CD1c-positive myeloid dendritic cell (primary cell): ENCODE results near the gene C12orf57.
A peak's percentile ranks its signal among the peaks of the same experiment; 100 is the strongest.
"Not testable (repeated sequence)": the region's sequence is repeated elsewhere in the genome, so short reads cannot be mapped to it uniquely, and the experiment has no call there.

Experiments used
- DNase-seq: peaks from one replicate; pipeline ENCODE4 v3.0.0-alpha.2; 2016; ENCODE audit errors: extremely low spot score

Gene C12orf57, protein sequence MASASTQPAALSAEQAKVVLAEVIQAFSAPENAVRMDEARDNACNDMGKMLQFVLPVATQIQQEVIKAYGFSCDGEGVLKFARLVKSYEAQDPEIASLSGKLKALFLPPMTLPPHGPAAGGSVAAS

DNA sequence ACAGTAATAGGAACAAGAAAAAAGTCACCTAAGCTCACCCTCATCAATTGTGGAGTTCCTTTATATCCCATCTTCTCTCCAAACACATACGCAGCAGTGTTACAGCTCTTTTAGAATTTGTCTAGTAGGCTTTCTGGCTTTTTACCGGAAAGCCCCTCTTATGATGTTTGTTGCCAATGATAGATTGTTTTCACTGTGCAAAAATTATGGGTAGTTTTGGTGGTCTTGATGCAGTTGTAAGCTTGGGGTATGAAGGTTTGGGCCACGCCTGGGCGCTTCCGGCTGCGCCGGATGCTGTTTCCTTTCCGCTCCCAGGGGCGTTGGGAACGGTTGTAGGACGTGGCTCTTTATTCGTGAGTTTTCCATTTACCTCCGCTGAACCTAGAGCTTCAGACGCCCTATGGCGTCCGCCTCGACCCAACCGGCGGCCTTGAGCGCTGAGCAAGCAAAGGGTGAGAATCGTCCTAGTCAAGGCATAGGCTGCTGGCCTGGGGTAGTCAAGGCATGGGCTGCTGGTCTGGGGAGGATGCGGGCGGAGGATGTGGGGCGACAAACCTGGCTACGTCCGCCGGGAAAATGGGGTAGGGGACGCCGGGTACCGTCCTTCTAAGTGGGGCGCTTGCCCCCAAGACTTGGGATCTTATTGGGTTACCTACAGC is at the start of gene C12orf57, which contains the start of gene RNU7-1:
C12orf57 (plus strand) TSS at position 301 of the 659 bp plus-strand sequence; CDS start at position 401, 100 bp downstream.
RNU7-1 (plus strand) TSS at position 95 of the 659 bp plus-strand sequence.
- DNase-seq, result peak; percentile 92

DNA sequence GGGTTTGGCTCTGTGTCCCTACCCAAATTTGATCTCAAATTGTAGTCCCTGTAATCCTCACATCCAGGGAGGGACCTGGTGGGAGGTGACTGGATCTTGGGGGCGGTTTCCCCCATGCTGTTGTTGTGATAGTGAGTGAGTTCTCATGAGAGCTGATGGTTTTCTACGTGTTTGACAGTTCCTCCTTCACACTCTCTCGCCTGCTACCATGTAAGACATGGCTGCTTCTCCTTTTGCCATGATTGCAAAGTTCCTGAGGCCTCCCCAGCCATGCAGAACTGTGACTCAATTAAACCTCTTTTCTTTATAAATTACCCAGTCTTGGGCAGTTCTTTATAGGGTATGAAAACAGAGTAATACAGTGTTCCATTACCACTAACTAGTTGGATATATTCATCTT is 49.5 kb upstream of the C12orf57 start:
- peak; percentile 47 for DNase-seq

DNA sequence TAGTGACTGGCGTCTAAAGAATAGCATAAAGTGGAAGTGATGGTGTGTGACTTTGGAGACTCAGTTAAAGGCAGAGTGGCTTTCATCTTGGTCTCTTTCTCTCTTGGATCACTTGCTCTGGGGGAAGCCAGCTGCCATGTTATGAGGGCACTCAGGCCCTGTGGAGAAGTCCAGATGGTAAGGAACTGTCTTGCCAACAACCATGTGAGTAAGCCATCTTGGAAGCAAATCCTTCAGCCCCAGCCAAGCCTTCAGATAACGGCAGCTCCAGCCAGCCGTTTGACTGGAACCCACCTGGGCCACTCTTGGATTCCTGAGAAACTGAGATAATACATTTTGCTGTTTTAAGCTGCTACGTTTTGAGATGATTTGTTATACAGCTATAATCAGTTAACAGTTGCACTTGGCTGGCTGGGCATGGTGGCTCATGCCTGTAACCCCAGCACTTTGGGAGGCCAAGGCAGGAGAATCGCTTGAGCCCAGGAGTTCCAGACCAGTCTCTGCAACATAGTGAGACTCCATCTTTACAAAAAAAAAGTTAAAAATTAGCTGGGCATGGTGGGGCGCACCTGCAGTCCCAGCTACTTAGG is 46.9 kb upstream of the C12orf57 start:
- DNase-seq, result no peak

DNA sequence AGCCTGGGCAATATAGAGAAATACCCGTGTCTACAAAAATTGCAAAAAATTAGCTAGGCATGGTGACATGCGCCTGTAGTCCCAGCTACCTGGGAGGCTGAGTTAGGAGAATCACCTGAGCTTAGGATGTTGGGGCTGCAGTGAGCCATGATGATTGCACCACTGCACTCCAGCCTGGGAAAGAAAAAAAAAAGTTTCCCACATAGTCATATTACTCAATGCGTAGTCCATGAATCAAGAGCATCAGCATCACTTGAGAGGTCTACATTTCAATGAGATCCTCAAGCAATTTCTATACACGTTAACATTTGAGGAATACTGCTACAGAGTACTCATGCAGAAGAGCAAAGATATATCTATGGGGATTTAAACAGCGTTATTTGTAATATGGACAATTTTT is 44.4 kb upstream of the C12orf57 start:
- DNase-seq, result peak; percentile 36

DNA sequence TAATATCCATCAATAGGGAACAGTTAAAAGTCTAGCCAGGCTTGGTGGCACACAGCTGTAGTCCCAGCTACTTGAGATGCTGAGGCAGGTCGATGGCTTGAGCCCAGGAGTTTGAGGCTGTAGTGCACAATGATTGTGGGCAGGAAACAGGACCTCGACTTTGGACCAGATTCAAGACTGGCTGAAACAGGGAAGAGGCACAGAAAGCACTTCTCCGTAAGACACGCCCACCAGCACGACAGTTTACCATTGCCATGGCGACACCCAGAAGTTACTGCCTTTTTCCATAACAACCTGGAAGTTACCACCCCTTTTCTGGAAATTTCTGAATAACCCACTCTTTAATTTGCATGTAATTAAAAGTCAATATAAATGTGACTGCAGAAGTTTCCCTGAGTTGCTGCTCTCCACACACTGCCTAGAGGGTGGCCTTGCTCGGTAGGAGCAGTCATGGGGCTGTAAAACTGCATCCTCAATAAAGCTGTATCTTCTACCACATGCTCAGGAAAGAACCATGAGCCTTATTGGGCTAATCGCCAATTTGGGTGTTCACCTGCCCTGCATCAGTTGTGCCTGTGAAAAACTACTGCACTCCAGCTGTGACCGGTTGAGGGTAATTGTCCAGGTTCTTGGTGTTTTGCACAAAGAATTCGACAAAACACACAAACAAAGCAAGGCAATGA is 43.8 kb upstream of the C12orf57 start:
- DNase-seq, result peak; percentile 93

DNA sequence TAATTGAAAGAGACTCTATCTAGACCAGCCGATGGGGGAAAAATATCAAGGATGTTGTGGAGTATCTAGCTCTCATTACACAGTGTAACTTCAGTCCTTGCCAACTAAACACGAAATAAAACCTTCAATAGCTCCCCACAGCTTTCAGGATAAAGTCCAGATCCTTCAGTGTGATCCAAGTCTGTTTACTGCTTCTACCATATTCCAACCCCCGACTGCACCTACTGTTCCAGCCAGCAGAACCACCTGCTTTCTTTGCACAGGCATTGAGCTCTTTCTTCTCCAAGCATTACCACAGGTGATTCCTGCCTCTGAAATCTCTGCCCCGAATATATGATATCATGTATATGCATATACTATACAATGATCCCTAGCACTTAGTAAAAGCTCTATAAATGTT is 41.4 kb upstream of the C12orf57 start:
- no peak for DNase-seq

DNA sequence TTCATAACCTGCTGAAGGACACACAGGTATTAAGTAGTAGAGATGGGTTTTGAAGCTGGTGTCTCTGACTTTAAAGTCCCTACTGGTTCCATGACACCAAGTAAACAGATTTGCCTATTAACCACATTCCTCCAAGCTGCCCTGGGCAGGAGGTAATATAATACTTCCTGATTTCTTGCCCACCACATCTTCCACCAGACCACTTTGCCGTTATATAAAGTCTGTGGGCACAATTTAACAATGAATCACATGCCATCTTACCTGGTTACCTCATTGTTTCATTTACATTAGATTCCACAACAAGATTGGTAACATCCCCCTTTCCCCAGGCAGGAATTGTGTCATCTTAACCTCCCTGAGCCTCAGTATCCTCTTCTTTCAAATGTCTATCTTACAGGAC is 40.1 kb upstream of the C12orf57 start:
- peak; percentile 15 for DNase-seq

DNA sequence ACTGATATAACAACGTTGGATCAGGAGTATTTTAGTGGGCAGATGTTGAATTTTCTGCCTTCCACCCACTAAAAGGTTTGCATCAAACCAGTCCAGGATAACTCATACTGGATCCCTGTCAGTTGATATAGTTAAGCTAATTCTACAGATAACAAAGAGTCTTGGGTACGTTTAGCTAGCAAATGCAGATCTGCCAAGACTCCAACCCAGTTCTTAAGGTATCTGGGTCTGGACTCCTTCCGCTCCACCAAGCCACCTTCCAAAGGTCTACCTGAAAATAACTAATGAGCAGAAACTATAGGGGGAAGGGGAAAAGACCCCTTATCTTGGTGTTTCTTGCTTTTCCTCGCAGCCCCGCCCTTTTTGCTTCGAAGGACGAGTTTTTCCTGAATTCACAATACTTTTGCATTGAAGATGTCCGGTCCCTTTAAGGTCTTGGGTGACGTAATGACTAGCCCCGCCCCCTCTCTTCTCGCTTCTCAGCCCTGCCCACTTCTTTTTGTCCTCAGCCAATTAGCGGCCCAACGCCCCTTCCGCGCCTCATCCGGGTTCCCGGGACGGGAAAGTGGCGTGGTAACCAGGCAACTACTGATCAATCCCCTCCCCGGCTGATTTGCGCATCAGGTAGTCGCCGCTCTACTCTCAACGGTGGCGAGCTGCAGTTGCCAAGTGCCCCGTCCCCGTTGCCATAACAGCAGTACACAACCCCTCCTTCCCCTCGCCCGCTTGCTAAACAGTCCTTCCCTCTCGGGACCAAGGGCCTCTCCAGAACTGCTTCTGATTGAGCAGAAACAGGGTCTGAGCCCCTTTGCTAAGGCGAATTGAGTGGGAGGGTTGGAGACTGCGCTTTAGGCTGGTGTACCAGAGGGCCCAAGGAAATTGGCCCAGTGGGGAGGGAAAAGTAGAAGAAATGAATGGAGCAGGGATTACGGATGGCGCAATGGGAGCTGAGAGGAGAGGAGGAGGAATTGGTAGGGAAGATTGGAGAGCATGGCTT is 39.2 kb upstream of the C12orf57 start, which contains the start of gene LRRC23:
LRRC23 (plus strand) TSS at position 543 of the 997 bp plus-strand sequence. CDS start 812 bp downstream, outside the sequence.
- DNase-seq, result peak; percentile 98

DNA sequence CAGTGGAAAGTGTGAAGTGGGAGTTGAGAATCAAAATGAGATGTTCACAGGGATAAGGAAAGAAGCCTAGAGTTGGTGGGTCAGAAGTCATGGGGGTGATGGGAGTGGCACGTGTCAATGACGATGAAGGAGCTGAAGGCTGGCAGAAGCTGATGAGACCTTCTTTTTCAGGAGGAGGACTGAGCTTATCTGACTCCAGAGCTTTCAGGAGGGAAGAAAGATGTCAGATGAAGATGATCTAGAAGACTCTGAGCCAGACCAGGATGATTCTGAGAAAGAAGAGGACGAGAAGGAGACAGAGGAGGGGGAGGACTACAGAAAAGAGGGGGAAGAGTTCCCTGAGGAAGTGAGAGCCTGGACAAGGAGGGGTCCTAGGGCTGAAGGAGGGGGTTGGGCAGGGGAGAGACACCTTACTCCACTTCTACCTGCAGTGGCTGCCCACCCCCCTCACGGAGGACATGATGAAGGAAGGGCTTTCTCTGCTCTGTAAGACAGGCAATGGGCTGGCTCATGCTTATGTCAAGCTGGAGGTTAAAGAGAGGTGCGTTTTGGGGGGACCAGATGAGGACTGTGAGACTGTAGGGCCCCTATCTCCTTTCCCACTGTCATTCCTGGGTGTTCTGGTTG is 38.3 kb upstream of the C12orf57 start:
- no peak for DNase-seq

DNA sequence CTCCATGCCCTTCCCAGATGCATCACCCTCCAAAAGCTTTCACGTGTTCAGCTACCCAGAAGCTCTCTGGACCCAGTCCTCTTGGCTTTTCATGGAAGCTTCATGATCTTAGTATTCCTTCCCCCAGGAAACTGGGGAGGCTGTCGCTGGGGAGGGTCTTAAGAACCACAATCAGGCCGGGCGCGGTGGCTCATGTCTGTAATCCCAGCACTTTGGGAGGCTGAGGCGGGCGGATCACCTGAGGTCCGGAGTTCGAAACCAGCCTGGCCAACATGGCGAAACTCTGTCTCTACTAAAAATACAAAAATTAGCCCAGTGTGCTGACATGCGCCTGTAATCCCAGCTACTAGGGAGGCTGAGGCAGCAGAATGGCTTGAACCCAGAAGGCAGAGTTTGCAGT is 35.7 kb upstream of the C12orf57 start:
- DNase-seq, result not testable (repeated sequence)

DNA sequence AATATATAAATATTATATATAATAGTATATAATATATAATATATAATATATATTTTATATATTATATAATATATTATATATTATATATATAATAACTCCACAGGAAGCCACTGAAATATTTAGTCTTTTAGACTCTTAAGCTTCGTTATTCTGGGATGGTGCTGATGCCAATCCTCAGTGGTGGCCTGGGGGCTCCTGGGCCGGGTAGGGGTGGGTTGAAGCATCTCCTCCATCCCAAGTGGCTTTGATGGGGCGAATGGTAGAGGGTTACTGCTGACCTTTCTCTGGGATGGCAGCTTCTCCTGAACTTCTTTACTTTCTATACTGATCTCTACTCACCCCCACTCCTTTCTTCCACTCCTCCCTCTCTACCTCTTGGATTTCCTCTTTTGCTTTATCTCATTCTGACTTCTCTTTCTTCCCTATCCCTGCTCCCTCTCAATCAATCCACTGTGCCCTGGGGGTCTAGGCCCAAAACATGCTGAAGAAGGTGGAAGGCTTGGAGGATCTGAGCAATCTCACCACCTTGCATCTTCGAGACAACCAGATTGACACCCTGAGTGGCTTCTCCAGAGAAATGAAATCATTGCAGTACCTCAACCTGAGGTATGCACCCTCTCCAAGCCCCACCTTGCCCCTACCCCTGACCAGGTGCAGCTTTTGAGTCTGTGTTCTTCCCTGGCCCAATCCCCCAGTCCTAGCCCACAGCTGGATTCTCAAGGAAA is 34.2 kb upstream of the C12orf57 start:
- no peak for DNase-seq

DNA sequence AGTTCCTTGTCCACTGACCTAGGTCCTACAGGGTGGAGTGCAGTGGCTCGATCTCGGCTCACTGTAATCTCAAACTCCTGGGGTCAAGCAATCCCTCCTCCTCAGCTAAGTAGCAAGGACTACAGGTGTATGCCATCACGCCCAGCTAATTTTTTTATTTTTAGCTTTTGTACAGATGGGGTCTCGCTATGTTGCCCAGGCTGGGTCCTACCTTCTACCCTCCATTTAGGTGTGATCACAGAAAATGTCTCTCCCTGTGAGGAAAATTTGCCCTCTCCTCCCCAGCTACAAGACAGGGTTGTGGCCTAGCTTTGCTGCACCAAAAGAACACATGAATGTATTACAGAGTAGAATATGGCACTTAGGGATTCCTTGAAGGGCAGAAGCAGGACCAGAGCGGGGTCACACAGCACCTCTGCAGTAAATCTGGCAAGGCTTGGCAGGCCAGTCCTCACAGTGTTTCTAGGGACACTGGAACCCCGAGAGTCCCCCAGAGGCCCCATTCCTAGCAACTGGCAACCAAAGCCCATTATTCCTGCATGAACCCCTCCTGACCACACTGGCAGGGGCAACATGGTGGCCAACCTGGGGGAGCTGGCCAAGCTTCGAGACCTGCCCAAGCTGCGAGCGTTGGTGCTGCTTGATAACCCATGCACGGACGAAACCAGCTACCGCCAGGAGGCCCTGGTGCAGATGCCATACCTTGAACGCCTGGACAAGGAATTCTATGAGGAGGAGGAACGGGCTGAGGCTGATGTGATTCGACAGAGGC is 31.5 kb upstream of the C12orf57 start:
- DNase-seq, result no peak

DNA sequence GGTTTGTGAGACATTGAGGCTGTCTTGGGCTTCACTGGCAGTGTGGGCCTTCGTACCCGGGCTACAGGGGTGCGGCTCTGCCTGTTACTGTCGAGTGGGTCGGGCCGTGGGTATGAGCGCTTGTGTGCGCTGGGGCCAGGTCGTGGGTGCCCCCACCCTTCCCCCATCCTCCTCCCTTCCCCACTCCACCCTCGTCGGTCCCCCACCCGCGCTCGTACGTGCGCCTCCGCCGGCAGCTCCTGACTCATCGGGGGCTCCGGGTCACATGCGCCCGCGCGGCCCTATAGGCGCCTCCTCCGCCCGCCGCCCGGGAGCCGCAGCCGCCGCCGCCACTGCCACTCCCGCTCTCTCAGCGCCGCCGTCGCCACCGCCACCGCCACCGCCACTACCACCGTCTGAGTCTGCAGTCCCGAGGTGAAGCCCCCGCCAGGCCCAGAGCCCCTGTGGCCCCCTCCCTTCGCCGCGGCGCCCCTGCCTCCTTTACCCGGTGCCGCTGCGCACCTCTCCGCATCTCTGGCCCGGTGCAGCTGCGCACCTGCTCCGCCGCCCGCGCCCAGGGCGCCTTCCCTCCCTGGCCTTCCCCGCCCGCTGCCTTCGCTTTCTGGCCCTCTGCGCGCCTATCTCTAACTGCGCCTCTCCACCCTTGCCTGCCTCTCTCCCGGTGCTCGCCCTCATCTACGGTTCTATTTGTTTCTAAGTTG is 29.4 kb upstream of the C12orf57 start, which contains the start of gene ENO2:
ENO2 (plus strand) TSS at position 335 of the 701 bp plus-strand sequence. CDS start 1,253 bp downstream, outside the sequence.
- peak; percentile 77 for DNase-seq

DNA sequence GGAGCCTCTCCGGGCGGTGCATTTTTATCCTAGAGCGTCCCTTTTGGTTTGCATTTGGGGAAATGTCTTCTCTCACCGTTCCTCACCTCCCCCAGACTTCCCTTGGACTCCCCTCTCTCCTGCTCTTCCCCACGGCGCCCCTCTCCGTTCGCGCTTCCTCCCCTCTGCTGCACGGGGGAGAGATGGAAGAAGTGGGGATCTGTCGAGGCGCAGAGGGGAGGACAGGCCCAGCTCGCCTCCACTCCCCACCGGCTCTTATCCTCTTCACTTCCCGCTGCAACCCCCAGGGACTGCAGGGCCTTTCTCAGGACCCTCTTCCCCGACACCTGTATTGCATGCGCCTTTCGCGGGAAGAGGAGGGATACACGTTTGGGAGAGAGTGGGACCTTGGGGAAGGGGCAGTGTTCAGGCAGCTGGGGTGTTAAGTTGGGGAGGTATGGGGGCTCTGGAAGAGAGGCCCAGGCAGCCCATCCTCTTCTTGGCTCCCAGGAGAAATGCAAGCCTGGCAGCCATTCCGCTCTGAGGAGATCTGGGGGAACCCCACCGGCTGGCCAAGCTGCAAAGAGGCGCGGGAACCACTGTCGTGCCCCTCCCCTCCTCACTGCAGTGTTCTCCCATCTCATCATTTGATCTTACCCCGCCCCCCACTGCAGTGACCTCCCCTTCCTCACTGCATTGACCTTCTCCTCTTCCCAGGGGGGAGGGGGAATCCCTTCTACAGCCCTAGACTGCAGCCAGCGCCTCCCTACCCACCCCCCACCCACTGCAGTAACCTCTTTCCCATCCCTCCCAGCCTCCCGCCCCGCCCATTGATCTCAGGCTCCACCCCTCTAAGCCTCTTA is 28.7 kb upstream of the C12orf57 start:
- DNase-seq, result no peak

DNA sequence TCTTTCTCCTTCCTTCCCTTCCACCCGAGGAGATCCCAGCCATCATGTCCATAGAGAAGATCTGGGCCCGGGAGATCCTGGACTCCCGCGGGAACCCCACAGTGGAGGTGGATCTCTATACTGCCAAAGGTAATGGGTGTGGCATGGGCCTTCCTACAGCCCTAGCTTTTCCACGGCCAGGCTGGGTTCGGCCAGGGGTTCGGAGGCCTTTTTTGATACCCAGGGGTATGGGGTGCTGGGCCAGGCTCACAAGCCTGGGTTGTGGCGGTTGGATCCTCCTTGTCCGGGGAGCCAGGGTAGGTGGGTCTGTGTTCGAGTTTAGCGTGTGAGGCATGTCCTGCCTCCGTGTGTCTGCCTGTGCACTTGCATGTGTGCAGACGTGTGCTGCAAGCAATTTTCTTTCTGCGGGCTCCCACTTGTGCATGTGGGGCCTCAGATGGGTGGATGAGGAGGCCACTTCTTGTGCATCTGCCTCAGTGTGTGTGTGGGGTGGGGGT is 28.0 kb upstream of the C12orf57 start:
- DNase-seq, result no peak

DNA sequence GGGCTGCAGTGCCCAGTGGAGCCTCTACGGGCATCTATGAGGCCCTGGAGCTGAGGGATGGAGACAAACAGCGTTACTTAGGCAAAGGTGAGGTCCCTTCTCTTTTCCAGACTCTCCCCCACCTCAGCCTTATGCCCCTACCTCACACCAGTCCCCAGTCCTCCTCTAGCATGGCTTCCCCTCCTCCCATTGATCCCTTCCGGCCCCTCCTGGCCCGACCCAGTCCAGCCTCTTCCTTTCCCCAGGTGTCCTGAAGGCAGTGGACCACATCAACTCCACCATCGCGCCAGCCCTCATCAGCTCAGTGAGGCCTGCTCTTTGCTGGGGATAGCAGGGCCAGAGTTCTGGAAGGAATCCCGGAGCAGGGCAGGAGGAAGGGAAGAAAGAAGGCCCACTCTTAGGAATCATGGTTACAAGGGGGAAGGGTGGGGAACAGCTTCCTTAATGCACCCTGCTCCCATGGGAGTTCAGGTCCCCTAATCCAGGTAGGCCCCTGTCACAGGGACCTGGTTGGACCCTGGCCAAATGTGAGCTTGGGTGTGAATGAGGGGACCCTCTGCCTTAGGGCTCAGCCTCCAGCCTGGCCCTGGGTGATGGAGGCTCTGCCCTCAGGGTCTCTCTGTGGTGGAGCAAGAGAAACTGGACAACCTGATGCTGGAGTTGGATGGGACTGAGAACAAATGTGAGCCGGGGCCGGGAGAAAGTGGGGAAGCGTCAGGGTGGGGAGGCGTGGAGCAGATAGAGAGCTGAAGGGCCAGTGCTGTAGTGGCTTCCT is 27.2 kb upstream of the C12orf57 start:
- no peak for DNase-seq
